ENCODE measurements around the gene OXCT2.
"Not testable (repeated sequence)": the region's sequence is repeated elsewhere in the genome, so short reads cannot be mapped to it uniquely, and the experiment has no call there.

OXCT2 gene

DNA sequence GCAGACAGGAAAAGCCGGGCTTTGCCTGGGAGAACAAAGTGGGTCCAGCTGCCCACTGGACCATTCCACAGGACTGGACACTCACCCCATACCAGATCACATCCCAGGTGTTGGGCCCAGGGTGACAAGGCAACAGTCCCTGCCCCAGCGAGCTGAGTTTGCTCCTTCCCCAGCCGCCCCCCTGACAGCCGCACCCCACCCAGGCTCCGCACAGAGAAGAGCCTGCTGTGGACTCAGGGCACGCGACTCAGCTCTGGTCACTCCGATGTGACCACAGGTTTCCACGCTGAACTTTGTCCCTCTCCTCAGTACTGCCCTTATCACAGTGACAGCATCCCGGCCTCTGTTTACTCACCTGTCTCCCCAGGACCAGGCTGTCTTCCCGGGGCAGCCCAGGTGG, 16.3 kb upstream of the OXCT2 start:
- DNase-seq (ENCODE audit: low spot score) = no peak

DNA sequence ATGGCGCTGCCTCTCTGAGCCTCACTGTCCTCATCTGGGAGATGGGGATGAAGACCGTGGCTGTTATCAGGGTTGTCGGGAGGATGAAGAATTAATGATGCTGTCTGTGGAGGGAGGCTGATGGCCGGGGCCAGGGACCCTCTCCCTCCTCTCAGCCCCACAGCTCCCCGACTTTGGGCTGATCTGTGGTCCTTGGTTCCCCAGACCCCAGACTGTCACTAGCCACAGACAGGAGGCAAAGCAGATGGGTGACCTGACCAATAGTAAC, 15.9 kb upstream of the OXCT2 start:
- DNase-seq (ENCODE audit: low spot score) = not testable (repeated sequence)

DNA sequence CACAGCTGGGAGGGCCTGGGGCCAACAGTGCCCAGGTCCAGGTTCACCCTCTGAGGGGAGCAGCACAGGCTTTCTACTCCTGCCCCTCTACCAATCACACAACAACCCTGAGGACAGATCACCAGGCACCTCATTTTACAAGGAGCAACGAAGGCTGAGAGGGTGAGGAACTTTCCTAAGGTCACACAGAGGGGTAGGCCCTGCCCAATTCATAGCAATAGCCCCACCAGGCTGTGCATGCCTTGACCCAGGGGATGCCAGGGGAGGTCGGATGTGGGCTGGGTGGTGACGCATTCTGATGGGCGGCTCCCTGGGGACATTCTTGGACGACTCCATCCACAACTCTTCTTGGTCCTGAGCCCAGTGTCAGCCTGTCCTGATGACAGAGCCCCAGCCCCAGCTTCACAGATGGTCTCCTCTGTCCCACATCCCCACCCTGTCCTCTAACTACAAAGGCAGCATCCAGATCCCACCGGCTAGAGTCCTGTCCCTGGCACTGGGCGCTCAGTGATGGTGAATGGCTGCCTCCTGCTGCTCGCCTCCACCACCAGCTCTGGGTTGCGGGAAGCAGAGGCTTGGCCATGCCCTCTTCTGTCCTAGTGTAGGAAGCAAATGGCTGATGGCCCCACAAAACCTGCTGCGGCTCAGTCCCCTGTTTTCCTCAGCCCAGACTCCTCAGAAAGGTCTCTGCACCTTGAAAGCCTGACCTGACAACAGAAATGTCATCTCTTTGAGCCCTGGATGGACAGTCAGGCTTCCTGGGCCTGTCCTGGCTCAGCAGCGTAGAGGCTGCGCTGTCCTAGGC, 15.4 kb upstream of the OXCT2 start:
- not testable (repeated sequence) for DNase-seq (ENCODE audit: low spot score)

DNA sequence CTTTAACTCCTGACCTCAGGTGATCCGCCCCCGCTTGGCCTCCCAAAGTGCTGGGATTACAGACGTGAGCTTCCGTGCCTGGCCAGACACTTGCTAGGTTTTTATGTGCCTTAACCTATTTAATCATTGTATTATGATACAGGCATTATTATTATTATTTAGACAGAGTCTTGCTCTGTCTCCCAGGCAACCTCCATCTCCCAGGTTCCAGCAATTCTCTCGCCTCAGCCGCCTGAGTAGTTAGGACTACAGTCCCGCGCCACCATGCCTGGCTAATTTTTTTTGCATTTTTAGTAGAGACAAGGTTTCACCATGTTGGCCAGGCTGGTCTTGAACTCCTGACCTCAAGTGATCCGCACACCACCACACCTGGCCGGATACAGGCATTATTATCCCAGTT, 11.5 kb upstream of the OXCT2 start:
- not testable (repeated sequence) for DNase-seq (ENCODE audit: low spot score)

DNA sequence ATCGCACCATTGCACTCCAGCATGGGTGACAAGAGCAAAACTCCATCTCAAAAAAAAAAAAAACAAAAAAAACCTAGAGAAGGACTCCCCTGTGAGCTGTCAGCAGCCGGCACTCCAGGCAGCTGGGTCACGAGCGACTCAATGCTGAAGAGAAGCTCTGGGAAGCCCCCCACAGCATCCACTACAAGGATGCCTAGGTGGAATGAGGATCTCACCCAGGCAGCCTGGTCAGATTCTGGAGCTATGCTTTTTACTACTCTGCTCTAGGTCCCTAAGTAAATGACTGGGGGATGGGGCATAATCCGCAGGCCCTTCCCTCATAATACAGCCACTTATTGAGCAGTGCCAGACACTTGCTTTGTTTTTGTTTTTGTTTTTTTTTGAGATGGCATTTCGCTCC, 11.0 kb upstream of the OXCT2 start:
- no peak for DNase-seq (ENCODE audit: low spot score)

DNA sequence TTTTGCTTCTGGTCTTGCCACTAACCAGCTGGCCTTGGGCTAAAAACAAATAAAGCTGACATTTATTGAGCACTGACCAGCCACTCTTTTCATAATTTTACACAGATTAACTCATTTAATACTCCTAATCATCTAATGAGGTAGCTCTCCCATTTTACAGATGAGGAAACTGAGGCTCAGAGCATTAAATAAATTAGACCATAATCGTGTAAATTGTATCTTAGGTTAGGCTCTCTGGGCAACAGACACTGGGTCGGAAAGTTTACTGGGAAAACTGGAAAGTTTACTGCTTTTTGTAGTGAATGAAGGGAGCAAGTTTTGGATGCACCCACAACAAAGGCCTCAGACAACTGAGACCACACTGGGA, 10.2 kb upstream of the OXCT2 start:
- no peak for DNase-seq (ENCODE audit: low spot score)

DNA sequence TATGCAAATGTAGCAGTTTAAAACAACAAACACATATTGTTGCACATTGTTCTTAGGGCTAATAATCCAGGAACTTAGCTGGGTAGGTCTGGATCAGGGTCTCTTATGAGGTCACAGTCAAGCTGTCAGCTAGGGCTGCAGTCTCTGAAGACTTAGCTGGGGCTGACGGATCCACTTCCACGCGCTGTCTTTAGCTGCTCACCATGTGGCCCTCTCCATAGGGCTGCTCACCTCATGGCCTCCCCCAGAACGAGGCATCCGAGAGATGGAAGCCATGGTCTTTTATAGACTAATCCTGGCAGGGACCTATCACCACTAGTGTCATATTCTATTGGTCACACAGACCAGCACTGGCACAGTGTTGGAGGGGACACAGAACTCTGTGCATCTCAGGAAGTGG, 8.7 kb upstream of the OXCT2 start:
- DNase-seq (ENCODE audit: low spot score) = no peak

DNA sequence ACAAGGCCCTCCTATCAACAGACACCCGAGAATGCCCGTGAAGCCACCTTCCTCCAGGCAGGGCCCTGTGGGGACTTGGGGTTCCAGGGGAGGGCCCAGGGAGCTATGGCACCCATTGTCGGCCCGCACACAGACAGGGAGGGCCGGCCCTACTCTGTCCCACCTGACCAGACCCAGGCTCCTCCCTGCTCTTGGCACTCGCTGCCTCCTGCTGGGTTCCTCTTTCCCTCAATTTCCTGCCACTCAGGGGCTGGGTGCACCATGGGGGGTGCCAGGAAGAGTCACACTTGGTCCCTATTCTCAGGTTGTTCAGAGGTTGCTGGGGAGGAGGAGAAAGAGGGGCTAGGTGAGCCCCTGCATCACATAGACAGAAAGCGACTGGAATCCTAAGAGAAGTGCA, 8.0 kb upstream of the OXCT2 start:
- no peak for DNase-seq (ENCODE audit: low spot score)

DNA sequence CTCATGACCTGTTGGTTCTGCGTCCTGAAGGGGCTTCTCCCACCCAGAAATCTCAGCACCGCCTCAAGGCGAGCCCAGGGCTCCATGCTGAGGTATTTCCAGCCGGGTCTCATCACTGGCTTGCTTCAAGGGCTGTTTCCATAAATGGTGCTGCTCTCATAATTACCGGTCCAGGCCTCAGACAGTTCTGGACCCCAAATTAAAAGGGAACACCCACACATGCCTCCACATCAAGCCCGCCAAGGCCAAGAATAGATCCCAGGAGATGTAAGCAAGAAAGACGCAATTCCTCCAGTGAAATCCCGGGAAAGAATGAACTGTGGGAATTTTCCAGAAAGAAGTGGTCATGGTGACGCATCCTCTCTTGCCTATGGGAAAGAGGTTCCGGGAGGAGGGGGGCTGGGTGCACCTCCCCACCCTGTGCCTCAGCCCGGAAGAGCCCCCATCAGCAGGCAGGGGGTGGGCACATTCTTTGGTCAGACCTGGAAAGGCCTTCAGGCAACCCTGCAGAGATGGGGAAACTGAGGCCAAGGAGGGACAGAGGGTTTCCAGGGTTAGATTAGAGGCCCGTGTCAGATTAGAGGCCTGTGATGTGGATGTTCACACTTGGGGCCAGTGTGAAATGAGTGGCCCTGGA, 7.4 kb upstream of the OXCT2 start:
- not testable (repeated sequence) for DNase-seq (ENCODE audit: low spot score)

DNA sequence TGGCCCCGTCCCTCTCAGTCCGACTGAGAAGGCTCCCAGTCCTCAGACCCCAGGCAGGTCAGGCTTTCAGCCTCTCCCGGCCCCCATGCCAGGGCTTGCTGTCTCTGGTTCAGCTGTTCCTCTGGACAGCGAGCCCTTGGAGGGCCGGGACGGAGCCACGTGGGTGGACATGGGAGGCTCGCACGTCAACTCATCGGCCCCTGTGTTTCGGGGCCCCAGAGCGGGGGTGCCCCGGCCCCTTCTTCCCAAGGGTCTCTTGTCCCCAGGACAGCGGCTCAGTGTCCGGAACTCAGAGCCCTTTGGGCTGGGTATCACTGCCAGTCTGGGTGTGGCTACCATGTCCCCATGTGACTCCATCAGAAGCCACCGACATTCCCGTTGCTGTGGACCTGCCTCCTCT, 6.7 kb upstream of the OXCT2 start:
- DNase-seq (ENCODE audit: low spot score) = not testable (repeated sequence)

DNA sequence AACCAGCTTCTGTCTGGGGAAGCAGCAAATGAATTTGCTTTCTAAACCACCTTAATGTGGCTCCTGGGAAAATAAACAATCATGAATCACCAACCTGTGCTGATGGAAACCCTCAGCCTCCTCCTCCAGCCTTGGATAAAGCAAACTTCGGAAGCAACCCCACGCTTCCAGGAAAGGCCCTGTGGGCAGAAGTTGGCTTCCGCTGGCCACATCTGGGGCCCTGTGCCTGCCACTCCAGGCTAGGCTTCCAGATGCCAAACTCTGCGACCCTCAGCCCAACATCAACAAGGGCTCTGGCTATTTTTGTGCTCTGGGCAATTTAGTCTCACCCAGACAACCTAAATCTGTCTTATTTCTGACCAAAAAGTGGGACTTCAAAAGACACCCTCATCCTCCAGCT, 6.2 kb upstream of the OXCT2 start:
- no peak for DNase-seq (ENCODE audit: low spot score)

DNA sequence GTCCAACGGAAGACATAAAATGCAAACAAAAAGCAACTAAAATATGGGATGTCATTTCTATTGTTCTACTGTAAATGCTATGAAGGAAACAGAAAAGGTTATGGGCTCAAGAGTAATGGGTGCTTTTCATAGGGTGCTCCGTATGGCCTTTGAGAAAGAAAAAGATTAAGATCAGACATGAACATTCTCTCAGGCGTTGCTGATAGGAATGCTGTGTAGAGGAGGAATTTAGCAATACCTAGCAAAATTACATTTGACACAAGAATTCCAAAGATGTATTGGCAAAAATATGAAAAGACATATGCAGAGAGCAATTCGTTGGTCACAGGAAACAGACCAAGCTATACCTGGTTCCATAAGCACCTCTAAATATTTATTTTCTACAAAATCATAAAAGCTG, 5.7 kb upstream of the OXCT2 start:
- DNase-seq (ENCODE audit: low spot score) = no peak

DNA sequence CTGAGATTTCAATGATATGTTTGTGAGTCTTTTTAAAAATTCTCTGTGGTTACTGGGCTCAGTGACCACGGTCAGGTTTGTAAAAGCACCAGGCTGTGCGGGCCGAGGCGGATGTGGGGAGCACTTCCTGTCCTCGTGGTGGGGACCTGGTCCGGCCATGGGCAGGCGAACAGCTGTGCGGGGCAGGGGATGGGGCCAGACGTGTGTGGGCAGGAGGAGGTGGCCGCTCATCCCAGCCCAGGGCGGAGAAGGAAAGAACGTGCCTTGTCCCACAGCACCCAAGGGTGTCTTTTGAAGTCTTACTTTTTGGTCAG, 5.2 kb upstream of the OXCT2 start:
- DNase-seq (ENCODE audit: low spot score) = no peak

DNA sequence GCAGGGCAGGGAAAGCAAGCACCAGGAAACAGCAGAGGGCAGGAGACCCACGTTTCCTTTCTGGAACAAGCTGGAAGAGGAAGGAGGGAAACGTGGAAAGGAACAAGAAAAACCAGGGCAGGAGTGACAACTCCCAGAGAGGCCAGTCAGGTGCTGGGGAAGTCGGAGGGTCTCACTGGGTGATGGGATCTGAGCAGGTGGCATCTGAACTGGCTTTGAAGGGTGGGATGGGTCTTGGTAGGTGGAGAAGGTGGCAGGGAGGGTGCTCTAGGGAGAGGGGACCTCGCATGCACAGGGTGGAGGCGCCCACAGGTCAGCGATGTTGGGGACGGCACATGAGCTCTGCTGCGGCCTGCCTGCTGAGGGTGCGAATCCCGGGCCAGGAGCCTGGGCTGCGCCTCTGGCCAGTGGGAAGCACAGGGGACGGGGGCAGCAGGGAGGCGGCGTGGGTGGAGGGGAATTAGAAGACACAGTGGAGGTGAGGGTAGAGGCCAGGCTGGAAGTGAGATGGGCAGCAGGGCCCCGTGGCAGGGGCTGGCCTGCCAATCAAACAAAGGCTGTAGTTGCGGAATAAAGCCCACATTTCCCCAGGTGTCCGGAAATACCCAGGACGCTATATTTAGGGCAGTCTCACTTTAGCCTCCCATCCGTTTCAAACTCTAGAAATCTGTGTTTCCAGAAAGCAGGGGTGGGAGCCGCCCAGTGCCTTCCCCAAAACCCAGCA, 4.7 kb upstream of the OXCT2 start:
- DNase-seq (ENCODE audit: low spot score) = not testable (repeated sequence)

DNA sequence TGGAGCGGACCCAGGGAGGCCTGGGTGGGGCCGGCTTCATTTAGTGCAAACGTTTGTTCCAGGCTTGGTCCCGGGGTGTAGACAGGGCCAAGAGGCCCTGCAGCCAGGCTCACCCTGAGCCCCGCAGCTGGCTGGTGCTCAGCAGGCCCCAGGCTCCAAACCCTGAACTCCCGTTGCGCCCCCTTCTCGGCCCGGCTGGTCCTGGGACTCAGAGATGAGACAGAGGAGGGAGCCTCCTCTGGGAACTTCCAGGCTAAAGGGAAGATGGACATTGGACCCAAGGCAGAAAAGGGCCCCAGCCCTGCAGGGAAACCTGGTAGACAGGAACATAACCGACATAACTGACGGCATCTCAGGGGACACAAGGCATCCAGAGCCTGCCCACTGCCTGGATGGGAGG, 4.0 kb upstream of the OXCT2 start:
- not testable (repeated sequence) for DNase-seq (ENCODE audit: low spot score)

DNA sequence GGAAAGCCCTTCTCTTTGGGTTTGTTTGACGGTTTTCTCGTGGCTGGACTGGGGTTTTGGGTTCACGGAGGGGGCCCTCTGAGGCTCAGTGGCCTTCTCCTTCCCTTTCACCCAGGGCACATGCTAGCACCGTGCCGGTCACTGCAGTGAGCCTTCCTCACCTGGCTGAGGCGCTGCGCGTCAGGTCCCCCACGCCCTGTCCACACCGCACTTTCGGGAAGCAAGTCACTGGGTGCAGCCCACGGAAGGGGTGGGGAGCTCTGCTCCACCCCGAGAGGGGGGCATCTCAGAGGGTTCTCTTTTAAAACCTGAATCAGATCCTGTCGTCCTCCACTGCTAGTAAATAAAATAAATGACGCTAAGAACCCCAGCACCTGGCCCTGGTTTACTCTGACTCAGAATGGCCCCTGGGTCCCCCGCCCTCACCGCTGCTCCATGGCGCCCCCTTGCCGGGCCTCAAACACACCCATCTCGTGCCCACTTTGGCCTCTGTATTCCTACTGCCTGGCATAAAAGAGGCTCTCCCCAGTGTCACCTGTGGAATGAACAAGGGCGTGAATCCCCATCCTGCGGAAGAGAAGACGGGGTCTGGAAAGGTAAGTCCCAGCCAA, 2.3 kb upstream of the OXCT2 start:
- DNase-seq (ENCODE audit: low spot score) = not testable (repeated sequence)

DNA sequence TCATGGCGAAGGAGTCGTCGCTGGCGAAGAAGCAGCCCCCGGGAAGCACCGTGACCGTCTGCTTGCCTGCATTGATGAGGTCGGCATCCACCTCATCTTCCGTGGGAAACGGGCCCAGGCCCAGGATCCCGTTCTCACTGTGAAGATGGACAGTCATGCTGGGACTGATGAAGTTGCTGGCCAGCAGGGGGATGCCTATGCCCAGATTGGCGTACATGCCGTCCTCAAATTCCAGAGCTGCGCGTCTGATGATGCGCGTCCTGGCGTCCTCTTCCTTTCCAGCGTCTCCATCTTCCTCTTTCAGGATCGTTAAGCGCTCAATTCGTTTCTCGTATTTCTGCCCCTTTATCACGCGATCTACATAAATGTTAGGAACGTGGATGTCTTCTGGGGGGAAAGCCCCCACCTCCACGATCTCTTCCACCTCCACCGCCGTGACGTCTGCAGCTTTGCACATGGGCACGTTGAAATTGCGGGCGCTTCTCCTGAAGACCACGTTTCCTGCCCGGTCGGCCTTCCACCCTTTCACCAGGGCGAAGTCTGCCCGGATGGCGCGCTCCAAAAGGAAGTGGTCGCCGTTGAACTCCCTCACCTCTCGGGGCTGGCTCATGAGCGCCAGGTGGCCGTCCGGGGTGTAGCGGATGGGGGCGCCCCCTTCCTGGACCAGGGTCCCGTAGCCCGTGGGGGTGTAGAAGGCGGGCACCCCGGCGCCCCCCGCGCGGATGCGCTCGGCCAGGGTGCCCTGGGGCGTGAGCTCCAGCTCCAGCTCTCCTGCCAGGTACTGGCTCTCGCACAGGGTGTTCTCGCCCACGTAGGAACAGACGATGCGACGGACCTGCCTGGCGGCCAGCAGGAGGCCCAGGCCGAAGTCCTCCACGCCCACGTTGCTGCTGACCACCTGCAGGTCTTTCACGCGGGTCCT, 787 bp downstream of the OXCT2 start:
- not testable (repeated sequence) for DNase-seq (ENCODE audit: low spot score)

DNA sequence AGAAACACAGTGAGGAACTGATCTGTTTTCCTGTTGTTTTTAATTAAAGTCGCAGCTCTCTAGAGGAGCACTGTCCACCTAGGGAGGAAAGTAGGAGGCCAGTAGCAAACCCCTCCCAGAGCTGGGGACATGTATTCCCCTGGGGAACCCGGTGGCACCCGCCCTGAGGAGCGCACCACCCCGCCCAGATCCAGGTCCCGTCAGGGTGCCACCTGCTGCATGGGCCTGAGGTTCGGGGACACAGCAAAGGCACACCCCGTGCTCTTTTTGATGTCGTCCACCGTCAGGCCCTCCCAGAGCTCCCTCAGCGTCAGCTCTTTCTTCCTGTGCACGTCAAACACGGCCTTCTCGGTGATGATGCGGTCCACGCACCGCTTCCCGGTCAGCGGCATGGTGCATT, 1.6 kb downstream of the OXCT2 start:
- DNase-seq (ENCODE audit: low spot score) = not testable (repeated sequence)

DNA sequence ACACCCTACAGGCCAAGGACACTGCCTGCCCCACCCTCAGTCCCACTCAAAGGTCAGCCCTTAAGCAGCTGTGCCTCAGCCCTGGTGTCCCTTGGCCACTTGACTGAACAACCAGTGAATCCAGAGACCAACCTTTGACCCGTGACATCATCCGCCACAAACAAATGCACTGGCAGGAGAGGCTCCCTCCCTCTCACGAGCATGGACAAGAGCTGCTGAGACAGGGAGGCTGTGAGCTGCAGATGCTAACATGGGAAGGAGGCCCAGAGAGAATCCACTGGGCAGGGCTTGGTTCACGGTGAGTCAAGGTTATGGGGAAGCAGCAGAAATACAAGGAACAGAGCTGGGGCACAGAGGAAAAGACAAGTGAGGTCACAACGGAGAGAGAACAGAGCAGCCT, 4.7 kb downstream of the OXCT2 start:
- DNase-seq (ENCODE audit: low spot score) = not testable (repeated sequence)

DNA sequence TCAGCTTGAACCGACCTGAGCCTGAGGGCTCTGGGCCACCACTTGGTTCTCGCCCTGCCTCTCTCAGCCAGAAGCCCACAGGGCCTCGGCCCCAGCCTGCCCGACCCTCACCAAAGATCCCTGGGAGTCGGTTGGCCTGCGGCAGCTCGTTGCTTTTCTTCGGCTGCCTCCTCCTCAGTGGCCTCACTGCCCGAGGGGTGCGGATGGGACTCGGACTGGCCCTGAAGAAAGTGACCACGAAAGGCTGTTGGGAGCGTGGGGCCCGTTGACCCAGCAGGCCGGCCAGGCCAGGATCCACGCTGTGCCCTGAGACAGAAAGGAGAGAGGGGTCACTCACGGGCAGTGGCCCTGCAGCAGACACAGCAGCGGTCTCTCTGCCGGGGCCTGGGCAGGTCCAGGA, 6.6 kb downstream of the OXCT2 start:
- DNase-seq (ENCODE audit: low spot score) = not testable (repeated sequence)

DNA sequence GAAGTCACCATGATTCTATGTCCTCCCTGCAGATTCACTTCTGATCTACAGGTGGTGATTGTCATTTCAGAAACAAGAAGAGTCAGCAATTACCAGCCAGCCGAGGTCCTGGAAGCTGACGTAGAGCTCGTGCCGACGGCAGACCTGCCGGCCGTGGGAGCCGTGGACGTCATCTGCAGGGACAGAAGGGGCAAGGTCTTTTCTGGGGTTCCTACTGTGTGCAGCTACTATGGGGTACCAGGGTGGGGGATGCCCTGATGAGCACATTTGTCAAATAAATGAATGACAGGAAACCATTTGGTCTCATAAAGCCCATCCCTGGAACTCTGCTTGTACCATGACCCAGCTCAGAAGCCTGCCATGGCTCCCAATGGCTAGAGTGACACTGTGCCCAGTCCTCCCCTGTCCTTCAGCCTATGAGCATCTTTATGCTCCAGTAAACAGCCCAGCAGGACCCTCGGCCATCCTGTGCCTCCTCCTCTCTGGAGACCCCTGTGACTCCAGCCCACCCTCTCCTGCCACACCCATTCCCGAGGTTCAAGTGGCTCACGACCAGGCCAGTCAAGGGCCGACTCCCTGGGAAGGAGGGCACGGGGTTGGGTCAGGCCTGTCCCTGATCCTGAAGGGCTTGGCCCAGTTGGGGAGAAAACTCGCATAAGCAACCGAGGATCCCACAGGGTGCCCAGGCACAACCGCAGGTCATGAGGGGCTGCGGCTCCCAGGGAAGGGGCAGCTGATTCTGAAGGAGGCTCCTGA, 7.4 kb downstream of the OXCT2 start:
- not testable (repeated sequence) for DNase-seq (ENCODE audit: low spot score)

Measured in NAMALWA (cell line).